GM18505 (cell line): ENCODE data around the gene MRPS24.

Experiments
- ATAC-seq: cut with Tn5 transposase; IDR thresholded peaks from one replicate; pipeline ENCODE4 v1.9.1; 2021; ENCODE audit not compliant: unreplicated experiment
- POLR2A ChIP-seq: IDR thresholded peaks from 4 replicates; pipeline ENCODE4 v1.6.1; 2011; ENCODE audit warnings: borderline replicate concordance; ENCODE audit not compliant: insufficient read depth, insufficient read length; ENCODE audit errors: extremely low read depth

Gene MRPS24

DNA sequence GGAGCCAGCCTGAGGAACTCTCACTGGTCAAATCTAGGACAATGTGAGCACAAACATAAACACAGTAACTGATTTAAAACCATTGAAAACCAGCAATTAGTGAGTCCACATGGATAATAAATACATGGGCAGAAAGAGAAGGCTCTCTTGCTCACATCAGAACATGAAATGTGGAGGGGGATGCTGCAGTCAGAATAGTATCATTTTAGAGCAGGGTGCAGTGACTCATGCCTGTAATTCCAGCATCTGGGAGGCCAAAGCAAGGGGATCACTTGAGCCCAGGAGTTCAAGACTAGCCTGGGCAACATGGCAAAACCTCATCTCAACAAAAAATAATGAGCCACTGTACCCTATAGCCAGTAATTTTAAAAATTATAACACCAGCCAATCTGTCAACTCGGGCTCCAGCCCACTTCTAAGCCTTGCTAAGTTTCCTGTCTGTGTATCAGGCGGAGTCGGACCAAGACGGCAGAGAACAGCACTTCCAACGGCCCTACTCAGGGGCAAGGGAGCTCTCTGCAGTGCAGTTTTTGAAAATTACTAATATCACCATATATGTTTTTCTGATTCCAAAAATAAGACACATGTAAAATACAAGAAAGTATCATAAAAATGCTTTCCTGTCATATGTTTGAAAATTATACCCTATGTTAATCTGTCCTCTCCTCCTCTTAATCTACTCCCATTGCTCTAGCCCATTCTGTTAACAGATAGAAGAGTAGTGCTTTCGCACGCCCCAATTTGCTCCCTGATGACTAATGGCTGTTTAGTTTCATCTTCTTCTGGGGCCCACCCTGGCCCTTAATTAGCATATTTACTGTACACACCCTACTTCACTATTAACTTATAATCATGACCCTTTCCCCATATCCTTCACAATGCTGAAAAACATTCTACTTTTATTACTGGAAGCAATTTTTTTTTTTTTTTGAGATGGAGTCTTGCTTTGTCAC is 20.0 kb upstream of the MRPS24 start:
- no peak for ATAC-seq
- no peak for TF ChIP-seq POLR2A

DNA sequence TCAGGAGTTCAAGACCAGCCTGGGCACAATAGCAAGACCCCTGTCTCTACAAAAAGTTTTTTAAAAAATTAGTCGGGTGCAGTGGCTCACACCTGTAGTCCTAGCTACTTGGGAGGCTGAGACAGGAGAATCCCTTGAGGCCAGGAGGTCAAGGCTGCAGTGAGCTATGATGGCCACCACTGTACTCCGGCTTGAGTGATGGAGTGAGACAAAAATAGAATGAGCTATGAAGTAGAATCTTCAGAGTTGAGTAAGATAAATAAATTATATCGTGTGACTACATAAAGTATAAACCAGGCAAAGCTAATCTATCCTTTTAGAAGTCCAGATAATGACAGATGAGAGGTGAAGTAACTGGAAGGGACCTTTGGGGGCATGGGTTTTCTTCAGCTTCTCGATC is 15.3 kb upstream of the MRPS24 start:
- TF ChIP-seq POLR2A: no peak
- no peak for ATAC-seq

- TF ChIP-seq POLR2A: no peak
- no peak for ATAC-seq
Observed at GRCh38 chr7:43884209-43884608, 14.9 kb upstream of the MRPS24 start.

DNA sequence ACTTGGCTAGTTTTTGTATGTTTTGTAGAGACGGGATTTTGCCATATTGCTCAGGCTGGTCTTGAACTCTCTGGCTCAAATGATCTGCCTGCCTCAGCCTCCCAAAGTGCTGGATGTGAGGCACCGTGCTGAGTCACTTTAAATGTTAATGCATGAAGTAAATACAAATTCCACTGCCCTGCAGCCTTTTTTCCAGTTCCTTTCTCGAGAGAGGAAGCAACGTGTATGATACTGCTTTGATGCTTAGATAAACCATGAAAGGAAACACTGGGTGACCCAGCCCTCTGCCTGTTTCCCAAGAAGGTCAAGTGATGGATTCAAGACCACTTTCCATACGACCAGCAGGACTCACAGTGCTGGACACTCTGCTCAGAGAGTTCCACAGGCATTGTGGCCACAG is 11.3 kb upstream of the MRPS24 start:
- no peak for TF ChIP-seq POLR2A
- ATAC-seq: no peak

GRCh38 chr7:43879477-43879876 is 10.2 kb upstream of the MRPS24 start:
- no peak for TF ChIP-seq POLR2A
- ATAC-seq: no peak

- no peak for TF ChIP-seq POLR2A
- no peak for ATAC-seq
Observed at GRCh38 chr7:43878867-43879266, 9.6 kb upstream of the MRPS24 start.

- ATAC-seq: no peak
- TF ChIP-seq POLR2A: no peak
Observed at GRCh38 chr7:43877968-43878864, 8.9 kb upstream of the MRPS24 start.

- no peak for TF ChIP-seq POLR2A
- ATAC-seq: no peak
Observed at GRCh38 chr7:43876976-43877745, 7.8 kb upstream of the MRPS24 start.

DNA sequence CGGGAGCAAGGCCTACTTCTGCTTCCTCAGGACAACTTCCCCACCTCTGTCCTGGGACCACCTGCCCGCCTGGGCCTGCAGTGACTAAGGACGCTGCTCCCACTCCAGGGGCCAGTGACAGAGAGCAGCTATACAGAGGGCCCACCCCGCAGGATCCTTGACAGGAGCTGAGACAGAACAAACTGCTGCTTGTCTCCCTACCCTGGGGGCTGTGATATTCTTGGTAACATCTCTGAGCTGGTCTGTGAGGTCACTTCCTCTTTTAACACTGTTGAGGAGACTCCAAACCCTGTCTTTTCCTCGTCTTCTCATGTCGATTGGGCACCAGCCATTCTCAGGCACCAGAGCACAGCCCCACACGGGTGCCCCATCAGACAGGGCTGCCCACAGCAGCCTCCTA is 6.9 kb upstream of the MRPS24 start:
- no peak for ATAC-seq
- TF ChIP-seq POLR2A: no peak

DNA sequence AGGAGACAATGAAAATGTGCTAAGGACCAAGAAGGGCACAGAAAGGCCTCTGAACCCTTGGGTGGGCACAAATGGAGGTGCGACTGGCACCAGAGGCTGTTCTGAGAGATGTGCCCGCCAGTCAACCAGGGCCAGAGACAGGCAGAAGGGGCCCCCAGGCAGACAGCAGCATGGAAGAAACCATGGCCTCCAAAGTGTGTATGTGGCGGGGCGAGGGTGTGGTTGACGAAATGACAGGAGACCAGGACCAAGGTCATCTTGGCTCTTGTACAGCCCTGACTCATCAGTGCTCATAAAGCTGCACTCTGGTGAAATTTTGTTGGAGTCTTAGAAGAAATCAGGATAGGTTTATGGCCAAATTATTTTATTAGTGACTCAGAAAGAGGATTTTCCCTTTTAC is 4.0 kb upstream of the MRPS24 start:
- TF ChIP-seq POLR2A: no peak
- no peak for ATAC-seq

DNA sequence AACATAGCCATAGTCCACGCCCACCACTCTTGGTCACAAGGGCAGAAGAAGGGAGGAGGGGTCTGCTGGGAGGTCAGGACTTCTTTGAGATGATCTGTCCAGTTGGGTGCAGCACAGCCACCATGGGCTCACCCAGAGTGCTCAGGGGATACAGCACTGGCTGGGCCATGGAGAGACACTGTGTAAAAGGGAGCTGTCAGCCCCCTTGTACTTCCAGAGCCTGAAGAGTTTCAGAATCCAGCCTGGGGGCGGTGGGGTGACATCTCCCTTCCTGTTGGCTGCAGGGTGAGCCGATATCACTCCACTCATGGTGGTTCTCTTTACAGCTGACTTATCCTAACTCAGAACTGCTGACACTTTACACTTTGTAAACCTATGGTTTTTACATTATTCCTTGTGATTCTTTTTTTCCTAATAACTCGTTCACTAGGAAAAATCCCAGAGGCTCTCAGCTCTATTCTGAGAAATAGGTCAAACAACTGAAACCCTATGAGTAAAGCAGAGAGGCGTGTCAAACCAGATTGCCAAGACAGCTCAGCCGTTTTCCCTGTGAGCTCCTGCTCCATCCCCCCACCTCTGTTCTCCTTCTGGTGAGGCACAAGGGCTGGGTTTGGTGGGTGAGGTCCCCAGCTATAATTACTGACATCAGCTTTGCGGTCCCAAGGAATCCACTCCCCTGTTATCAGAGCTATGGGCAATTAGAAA is 3.2 kb upstream of the MRPS24 start:
- no peak for TF ChIP-seq POLR2A
- no peak for ATAC-seq

- no peak for TF ChIP-seq POLR2A
- ATAC-seq: no peak
Observed at GRCh38 chr7:43871064-43871463, 1.7 kb upstream of the MRPS24 start.
